Keratinocyte (primary cell): ENCODE measurements around the gene CCBE1. TPM values are rescaled to one million over a fixed set of nuclear protein-coding genes. Genes with fewer than 3 reads are reported as not detected.
"Not testable (repeated sequence)": the region's sequence is repeated elsewhere in the genome, so short reads cannot be mapped to it uniquely, and the experiment has no call there.

Source experiments
- DNase-seq: peaks from one replicate; pipeline ENCODE4 v3.0.0-alpha.2; 2011; ENCODE audit warnings: low read depth, missing footprints, low spot score
- FAIRE-seq: peaks from 2 replicates; lab custom pipeline; 2011; peaks lifted over from hg19 to GRCh38; lab: Jason Lieb, UNC
- H2AFZ ChIP-seq: 2 replicates; pipeline ENCODE4 v1.6.0; 2012; ENCODE audit warnings: low read length, control low read depth, inconsistent platforms; ENCODE audit not compliant: control insufficient read depth
- H3K27ac ChIP-seq: 2 replicates; pipeline ENCODE4 v1.5.1; 2011; ENCODE audit warnings: low read length; ENCODE audit not compliant: control insufficient read depth, insufficient read depth
- H3K27me3 ChIP-seq: 3 replicates; pipeline ENCODE4 v1.6.0; 2011; ENCODE audit warnings: low read length; ENCODE audit not compliant: control insufficient read depth, insufficient read depth; ENCODE audit errors: extremely low read depth
- H3K36me3 ChIP-seq, 2 experiments: 2 replicates in 1 of 2; 3 replicates in 1 of 2; pipeline ENCODE4 v1.5.1; 2011; ENCODE audit warnings: low read length in 2 of 2, mild to moderate bottlenecking in 1 of 2; ENCODE audit not compliant: control insufficient read depth in 2 of 2, insufficient read depth in 2 of 2; ENCODE audit errors: extremely low read depth in 1 of 2
- H3K4me1 ChIP-seq: 3 replicates; pipeline ENCODE4 v1.5.1; 2011; ENCODE audit warnings: low read length; ENCODE audit not compliant: control insufficient read depth, insufficient read depth; ENCODE audit errors: extremely low read depth
- H3K4me2 ChIP-seq: 3 replicates; pipeline ENCODE4 v1.6.0; 2011; ENCODE audit warnings: low read depth, low read length; ENCODE audit not compliant: control insufficient read depth, insufficient read depth; ENCODE audit errors: extremely low read depth
- H3K4me3 ChIP-seq, 3 experiments: fragments of 200-600 bp in 1 of 3; sonication (generic) in 1 of 3; 2 replicates in 2 of 3; 3 replicates in 1 of 3; pipeline ENCODE4 v1.5.1; 2011 to 2016; ENCODE audit warnings: low read length in 3 of 3, mild to moderate bottlenecking in 3 of 3, control low read depth in 2 of 3, inconsistent platforms in 1 of 3, low read depth in 1 of 3, mixed read lengths in 1 of 3, mixed run types in 1 of 3, moderate library complexity in 1 of 3; ENCODE audit not compliant: control insufficient read depth in 2 of 3, insufficient read depth in 2 of 3; ENCODE audit errors: extremely low read depth in 1 of 3
- H3K79me2 ChIP-seq: 2 replicates; pipeline ENCODE4 v1.6.0; 2012; ENCODE audit warnings: low read length; ENCODE audit not compliant: control insufficient read depth, insufficient read depth
- H3K9ac ChIP-seq: 3 replicates; pipeline ENCODE4 v1.6.0; 2011; ENCODE audit warnings: low read length; ENCODE audit not compliant: control insufficient read depth, insufficient read depth; ENCODE audit errors: extremely low read depth
- H3K9me1 ChIP-seq: 3 replicates; pipeline ENCODE4 v1.6.0; 2011; ENCODE audit warnings: low read length; ENCODE audit not compliant: control insufficient read depth, insufficient read depth; ENCODE audit errors: extremely low read depth
- H3K9me3 ChIP-seq: 2 replicates; pipeline ENCODE4 v1.5.1; 2012; ENCODE audit warnings: low read depth, low read length; ENCODE audit not compliant: control insufficient read depth
- H4K20me1 ChIP-seq: 3 replicates; pipeline ENCODE4 v1.6.0; 2011; ENCODE audit warnings: low read length; ENCODE audit not compliant: control insufficient read depth, insufficient read depth; ENCODE audit errors: extremely low read depth
- EZH2 ChIP-seq: IDR thresholded peaks from one replicate; pipeline ENCODE4 v1.6.1; 2012; ENCODE audit warnings: inconsistent platforms, mild to moderate bottlenecking, low read length, moderate library complexity
- dilution Hi-C: fragments of 300-500 bp; cut with MboI; formaldehyde crosslinking; loops from one replicate; pipeline ENCODE4 v1.7.0; 2020; ENCODE audit warnings: low sequenced_read_pairs; ENCODE audit not compliant: extremely low pct_ligation_motif_present
- polyA plus RNA-seq, 5 experiments: library from polyadenylated mRNA; depleted of rRNA in 3 of 5; stranded (reverse) in 3 of 5; stranded (forward) in 1 of 5; unstranded in 1 of 5; fragments of >200 nt; gene quantifications; 1 replicate in 1 of 5; 2 replicates in 3 of 5; 3 replicates in 1 of 5; pipeline versions ENCODE4 v1.2.1 to v1.2.3, GENCODE V29; 2011 to 2012; ENCODE audit warnings: missing spikeins in 2 of 5, low read depth in 1 of 5, low replicate concordance in 1 of 5
- TF ChIP-seq, protein P1 (sequence below), 3 experiments: IDR thresholded peaks in 1 of 3; conservative IDR thresholded peaks in 1 of 3; optimal IDR thresholded peaks in 1 of 3; 2 replicates in 2 of 3; 3 replicates in 1 of 3; pipeline versions ENCODE3 to v1.5.1; 2011; ENCODE audit warnings: low read length in 3 of 3, mild to moderate bottlenecking in 3 of 3, moderate library complexity in 2 of 3, control low read depth in 1 of 3, inconsistent platforms in 1 of 3; ENCODE audit not compliant: insufficient read depth in 2 of 3; ENCODE audit errors: extremely low read depth in 1 of 3

CCBE1 gene
- polyA plus RNA-seq, 1 donor (not counting 4 experiments of a cell fraction or from before 2014, with no cell fraction given), result 20.1 TPM

DNA sequence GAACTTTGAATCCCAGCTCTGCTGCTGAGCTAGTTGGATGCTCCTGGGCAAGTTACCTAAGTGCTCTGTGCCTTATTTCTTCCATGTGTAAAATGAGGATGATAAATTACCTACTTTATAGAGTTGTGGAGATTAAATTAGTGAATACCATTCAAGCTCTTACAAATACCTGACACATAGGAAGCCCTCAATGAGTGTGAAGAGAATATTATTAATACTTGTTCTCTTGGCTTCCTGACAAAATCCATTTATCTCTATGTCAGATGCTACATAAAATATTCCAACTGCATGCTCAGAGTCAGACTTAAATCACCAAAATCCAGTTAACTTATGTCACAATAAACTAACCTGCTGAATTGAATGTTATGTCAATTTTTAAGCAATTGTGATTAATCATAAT, 42.9 kb upstream of the CCBE1 start:
- no peak overlapping the region for H2AFZ ChIP-seq
- peaks cover 2% of the 10 kb centered on the region for H3K9me3 ChIP-seq
- no peak overlapping the region for H3K27ac ChIP-seq
- no peak overlapping the region for H3K4me2 ChIP-seq
- no peak overlapping the region for H3K9ac ChIP-seq
- dilution Hi-C loops, result no loop called here
- DNase-seq (no peak), FAIRE-seq (no peak)
- H3K36me3 ChIP-seq, result no peaks in the 10 kb centered on the region
- no peak for TF ChIP-seq EZH2
- TF ChIP-seq, protein P1, sequence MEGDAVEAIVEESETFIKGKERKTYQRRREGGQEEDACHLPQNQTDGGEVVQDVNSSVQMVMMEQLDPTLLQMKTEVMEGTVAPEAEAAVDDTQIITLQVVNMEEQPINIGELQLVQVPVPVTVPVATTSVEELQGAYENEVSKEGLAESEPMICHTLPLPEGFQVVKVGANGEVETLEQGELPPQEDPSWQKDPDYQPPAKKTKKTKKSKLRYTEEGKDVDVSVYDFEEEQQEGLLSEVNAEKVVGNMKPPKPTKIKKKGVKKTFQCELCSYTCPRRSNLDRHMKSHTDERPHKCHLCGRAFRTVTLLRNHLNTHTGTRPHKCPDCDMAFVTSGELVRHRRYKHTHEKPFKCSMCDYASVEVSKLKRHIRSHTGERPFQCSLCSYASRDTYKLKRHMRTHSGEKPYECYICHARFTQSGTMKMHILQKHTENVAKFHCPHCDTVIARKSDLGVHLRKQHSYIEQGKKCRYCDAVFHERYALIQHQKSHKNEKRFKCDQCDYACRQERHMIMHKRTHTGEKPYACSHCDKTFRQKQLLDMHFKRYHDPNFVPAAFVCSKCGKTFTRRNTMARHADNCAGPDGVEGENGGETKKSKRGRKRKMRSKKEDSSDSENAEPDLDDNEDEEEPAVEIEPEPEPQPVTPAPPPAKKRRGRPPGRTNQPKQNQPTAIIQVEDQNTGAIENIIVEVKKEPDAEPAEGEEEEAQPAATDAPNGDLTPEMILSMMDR (optimal IDR thresholded peaks at IDR 0.05 in 1 of 3, IDR thresholded peaks at IDR 0.05 in 1 of 3, conservative IDR thresholded peaks at IDR 0.05 in 1 of 3; ENCODE audit: extremely low read depth in 1 of 3, insufficient read depth in 2 of 3, low read length in 3 of 3), result no peak
- no peaks in the 10 kb centered on the region for H3K9me1 ChIP-seq
- no peaks in the 10 kb centered on the region for H4K20me1 ChIP-seq
- no peaks in the 10 kb centered on the region for H3K79me2 ChIP-seq
- peaks cover 5% of the 10 kb centered on the region for H3K4me1 ChIP-seq
- H3K27me3 ChIP-seq, result no peaks in the 10 kb centered on the region
- no peak overlapping the region for H3K4me3 ChIP-seq

DNA sequence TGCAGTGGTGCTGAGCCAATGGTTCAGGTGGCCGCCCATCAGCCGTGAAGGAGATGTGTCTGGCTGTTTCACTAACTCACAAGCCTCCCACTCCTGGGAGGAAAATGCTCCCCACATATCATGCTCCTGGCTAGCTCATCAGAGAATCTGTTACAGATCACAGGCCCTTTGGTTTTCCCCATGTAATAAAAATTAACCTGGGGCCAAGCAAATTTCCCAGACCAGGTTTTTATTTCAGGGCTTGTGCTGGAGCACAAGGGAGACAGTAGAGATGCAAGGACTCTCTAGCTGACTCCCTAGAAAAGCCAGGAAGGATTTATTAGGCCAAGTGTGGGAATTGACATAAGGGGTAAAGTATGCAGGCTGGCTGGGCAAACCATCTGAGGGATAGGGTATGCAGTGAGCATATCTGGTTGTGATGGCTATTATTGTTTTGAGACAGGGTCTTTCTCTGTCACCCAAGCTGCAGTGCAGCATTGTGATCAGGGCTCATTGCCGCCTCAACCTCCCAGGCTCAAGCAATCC, 40.6 kb upstream of the CCBE1 start:
- Histone ChIP-seq H3K79me2 (no peaks in the 10 kb centered on the region), H3K9ac (no peak overlapping the region), H3K36me3 (no peaks in the 10 kb centered on the region), H3K9me1 (no peaks in the 10 kb centered on the region), H3K27ac (no peak overlapping the region), H3K4me3 (no peak overlapping the region), H3K4me1 (no peaks in the 10 kb centered on the region), H3K9me3 (peaks cover 2% of the 10 kb centered on the region), H3K4me2 (no peak overlapping the region), H4K20me1 (no peaks in the 10 kb centered on the region), H2AFZ (no peak overlapping the region), H3K27me3 (no peaks in the 10 kb centered on the region)
- dilution Hi-C loops, result no loop called here
- FAIRE-seq (no peak), DNase-seq (no peak)
- TF ChIP-seq, protein P1 (optimal IDR thresholded peaks at IDR 0.05 in 1 of 3, IDR thresholded peaks at IDR 0.05 in 1 of 3, conservative IDR thresholded peaks at IDR 0.05 in 1 of 3; ENCODE audit: extremely low read depth in 1 of 3, insufficient read depth in 2 of 3, low read length in 3 of 3), result no peak
- TF ChIP-seq EZH2, result no peak

DNA sequence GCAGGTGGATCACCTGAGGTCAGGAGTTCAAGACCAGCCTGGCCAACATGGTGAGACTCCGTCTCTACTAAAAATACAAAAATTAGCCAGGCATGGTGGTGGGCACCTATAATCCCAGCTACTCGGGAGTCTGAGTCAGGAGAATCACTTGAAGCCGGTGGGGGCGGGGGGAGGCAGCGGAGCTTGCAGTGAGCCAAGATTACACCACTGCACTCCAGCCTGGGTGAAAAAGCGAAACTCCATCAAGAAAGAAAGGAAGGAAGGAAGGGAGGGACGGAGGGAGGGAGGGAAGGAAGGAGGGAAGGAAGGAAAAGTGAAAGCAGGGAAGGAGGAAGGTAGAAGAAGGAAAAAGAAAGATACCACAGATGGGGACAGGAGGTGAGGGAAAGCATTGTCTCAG, 40.1 kb upstream of the CCBE1 start:
- not testable (repeated sequence) for H3K4me1 ChIP-seq, H3K27ac ChIP-seq, FAIRE-seq

More for the DNA sequence above, 40.1 kb upstream of the CCBE1 start:
- H3K79me2 ChIP-seq, H3K27me3 ChIP-seq, H3K4me2 ChIP-seq, H3K9ac ChIP-seq, H4K20me1 ChIP-seq, H3K9me3 ChIP-seq, H2AFZ ChIP-seq, H3K9me1 ChIP-seq, H3K4me3 ChIP-seq, H3K36me3 ChIP-seq, DNase-seq, dilution Hi-C loops: not testable (repeated sequence)
